ENCODE data around the gene EIF4G1. TPM values are rescaled to one million over a fixed set of nuclear protein-coding genes. Genes with fewer than 3 reads are reported as not detected.

EIF4G1 gene
- total RNA-seq, 1 experiment from 2014 or later = 798 TPM

- Histone ChIP-seq H3K36me3 (ENCODE audit: control insufficient read depth, insufficient read depth, low read length) (no peaks in the 10 kb centered on the region; the same call in 1 of the 2 replicates), H3K4me3 (ENCODE audit: low read depth in 2 of 2, low read length in 2 of 2) (no peak overlapping the region), H3K27me3 (ENCODE audit: control insufficient read depth, insufficient read depth, low read length) (no peaks in the 10 kb centered on the region), H3K4me1 (ENCODE audit: control insufficient read depth, insufficient read depth, low read length) (no peaks in the 10 kb centered on the region), H3K27ac (ENCODE audit: low read length) (no peak overlapping the region), H3K9me3 (ENCODE audit: control insufficient read depth, insufficient read depth, low read depth, low read length) (no peaks in the 10 kb centered on the region)
- peak; percentile 53 for ATAC-seq
- intact Hi-C loops (cut with micrococcal nuclease; ENCODE audit: unreplicated experiment) (no loop called here), in situ Hi-C loops (cut with HindIII; ENCODE audit: low pct_unique_long_range_greater_than_20kb, low sequenced_read_pairs) (no loop called here)
- BruUV-seq (replicated peaks) = no TSS peak
- ChIA-PET POLR2A (interaction anchor here (0.6 kb wide), 1 partner anchor 36 kb away, joined by 3 read pairs; no protein-coding TSS in a partner anchor), CTCF (interaction anchor here (1.2 kb wide), 1 partner anchor 159 kb away, joined by 3 read pairs; no protein-coding TSS in a partner anchor)
- DNase-seq (ENCODE audit: low read depth, low spot score) = no peak
- TF ChIP-seq POLR2AphosphoS5 (IDR thresholded peaks at IDR 0.05; ENCODE audit: low read depth, low read length) = no peak
- TF ChIP-seq, protein P1, sequence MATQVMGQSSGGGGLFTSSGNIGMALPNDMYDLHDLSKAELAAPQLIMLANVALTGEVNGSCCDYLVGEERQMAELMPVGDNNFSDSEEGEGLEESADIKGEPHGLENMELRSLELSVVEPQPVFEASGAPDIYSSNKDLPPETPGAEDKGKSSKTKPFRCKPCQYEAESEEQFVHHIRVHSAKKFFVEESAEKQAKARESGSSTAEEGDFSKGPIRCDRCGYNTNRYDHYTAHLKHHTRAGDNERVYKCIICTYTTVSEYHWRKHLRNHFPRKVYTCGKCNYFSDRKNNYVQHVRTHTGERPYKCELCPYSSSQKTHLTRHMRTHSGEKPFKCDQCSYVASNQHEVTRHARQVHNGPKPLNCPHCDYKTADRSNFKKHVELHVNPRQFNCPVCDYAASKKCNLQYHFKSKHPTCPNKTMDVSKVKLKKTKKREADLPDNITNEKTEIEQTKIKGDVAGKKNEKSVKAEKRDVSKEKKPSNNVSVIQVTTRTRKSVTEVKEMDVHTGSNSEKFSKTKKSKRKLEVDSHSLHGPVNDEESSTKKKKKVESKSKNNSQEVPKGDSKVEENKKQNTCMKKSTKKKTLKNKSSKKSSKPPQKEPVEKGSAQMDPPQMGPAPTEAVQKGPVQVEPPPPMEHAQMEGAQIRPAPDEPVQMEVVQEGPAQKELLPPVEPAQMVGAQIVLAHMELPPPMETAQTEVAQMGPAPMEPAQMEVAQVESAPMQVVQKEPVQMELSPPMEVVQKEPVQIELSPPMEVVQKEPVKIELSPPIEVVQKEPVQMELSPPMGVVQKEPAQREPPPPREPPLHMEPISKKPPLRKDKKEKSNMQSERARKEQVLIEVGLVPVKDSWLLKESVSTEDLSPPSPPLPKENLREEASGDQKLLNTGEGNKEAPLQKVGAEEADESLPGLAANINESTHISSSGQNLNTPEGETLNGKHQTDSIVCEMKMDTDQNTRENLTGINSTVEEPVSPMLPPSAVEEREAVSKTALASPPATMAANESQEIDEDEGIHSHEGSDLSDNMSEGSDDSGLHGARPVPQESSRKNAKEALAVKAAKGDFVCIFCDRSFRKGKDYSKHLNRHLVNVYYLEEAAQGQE (IDR thresholded peaks at IDR 0.05; ENCODE audit: insufficient read depth in 1 of 2, low read depth in 2 of 2, low read length in 1 of 2) = no peak
- no peak for TF ChIP-seq TCF7L2 (IDR thresholded peaks at IDR 0.05; ENCODE audit: low read depth, low read length)
- TF ChIP-seq, protein P2, sequence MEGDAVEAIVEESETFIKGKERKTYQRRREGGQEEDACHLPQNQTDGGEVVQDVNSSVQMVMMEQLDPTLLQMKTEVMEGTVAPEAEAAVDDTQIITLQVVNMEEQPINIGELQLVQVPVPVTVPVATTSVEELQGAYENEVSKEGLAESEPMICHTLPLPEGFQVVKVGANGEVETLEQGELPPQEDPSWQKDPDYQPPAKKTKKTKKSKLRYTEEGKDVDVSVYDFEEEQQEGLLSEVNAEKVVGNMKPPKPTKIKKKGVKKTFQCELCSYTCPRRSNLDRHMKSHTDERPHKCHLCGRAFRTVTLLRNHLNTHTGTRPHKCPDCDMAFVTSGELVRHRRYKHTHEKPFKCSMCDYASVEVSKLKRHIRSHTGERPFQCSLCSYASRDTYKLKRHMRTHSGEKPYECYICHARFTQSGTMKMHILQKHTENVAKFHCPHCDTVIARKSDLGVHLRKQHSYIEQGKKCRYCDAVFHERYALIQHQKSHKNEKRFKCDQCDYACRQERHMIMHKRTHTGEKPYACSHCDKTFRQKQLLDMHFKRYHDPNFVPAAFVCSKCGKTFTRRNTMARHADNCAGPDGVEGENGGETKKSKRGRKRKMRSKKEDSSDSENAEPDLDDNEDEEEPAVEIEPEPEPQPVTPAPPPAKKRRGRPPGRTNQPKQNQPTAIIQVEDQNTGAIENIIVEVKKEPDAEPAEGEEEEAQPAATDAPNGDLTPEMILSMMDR (IDR thresholded peaks at IDR 0.05) = no peak
- TF ChIP-seq SIN3A (IDR thresholded peaks at IDR 0.05; ENCODE audit: borderline replicate concordance, insufficient read depth, low read depth, low read length) = no peak
These were observed 40.3 kb downstream of the EIF4G1 start for GRCh38 chr3:184354754-184355153.

DNA sequence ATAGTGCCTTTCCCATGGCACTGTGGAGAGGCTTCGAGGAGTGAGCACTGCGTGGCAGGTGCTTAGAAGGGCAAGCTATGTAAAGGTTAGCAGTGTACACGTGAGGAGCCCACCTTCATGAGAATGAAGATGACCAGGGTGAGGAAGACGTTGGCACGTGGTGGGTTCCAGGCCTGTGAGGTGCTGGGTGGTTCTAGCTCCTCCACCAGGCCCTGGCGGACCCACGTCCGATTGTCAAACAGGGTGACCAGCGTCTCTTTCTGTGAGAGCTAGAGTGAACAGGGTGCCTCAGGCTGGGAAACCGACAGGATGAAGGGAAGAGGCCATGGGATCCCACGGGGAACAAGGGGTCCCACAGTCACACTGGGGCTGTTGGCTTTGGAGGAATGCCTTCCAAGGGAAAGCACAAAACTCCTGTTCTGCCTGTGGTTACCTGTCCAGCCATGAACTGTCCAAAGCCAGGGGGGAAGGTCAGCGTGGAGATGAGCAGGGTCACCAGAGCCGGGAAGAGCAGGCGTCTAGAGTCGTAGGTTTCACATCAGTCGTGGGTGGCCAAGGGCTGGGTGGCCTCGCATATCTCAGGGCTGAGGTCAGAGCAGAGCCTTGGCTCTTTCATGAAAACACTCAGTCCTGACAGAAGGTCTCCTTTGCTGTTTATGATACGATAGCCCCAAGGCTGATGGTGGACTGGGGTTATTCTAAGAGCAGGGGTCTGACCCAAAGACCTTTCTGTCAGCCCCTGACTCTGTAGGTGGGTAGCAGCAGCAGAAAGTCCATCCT lies 41.0 kb downstream of the EIF4G1 start:
- intact Hi-C loops (cut with micrococcal nuclease; ENCODE audit: unreplicated experiment) (no loop called here), in situ Hi-C loops (cut with HindIII; ENCODE audit: low pct_unique_long_range_greater_than_20kb, low sequenced_read_pairs) (no loop called here)
- TF ChIP-seq TCF7L2 (IDR thresholded peaks at IDR 0.05; ENCODE audit: low read depth, low read length) = no peak
- TF ChIP-seq SIN3A (IDR thresholded peaks at IDR 0.05; ENCODE audit: borderline replicate concordance, insufficient read depth, low read depth, low read length) = no peak
- TF ChIP-seq, protein P2 (IDR thresholded peaks at IDR 0.05) = no peak
- no peak for TF ChIP-seq POLR2AphosphoS5 (IDR thresholded peaks at IDR 0.05; ENCODE audit: low read depth, low read length)
- TF ChIP-seq, protein P1 (IDR thresholded peaks at IDR 0.05; ENCODE audit: insufficient read depth in 1 of 2, low read depth in 2 of 2, low read length in 1 of 2) = no peak
- CTCF ChIA-PET = interaction anchor here (1.2 kb wide), 1 partner anchor 158 kb away, joined by 3 read pairs; no protein-coding TSS in a partner anchor
- Histone ChIP-seq H3K9me3 (ENCODE audit: control insufficient read depth, insufficient read depth, low read depth, low read length) (no peaks in the 10 kb centered on the region), H3K4me3 (ENCODE audit: low read depth in 2 of 2, low read length in 2 of 2) (no peak overlapping the region), H3K4me1 (ENCODE audit: control insufficient read depth, insufficient read depth, low read length) (peaks cover 2% of the 10 kb centered on the region), H3K36me3 (ENCODE audit: control insufficient read depth, insufficient read depth, low read length) (no peaks in the 10 kb centered on the region; the same call in 1 of the 2 replicates), H3K27ac (ENCODE audit: low read length) (no peak overlapping the region), H3K27me3 (ENCODE audit: control insufficient read depth, insufficient read depth, low read length) (no peaks in the 10 kb centered on the region)
- DNase-seq (ENCODE audit: low read depth, low spot score) = no peak
- no TSS peak for BruUV-seq (replicated peaks)
- POLR2A ChIA-PET = interaction anchor here (0.6 kb wide), 1 partner anchor 36 kb away, joined by 3 read pairs; no protein-coding TSS in a partner anchor
- ATAC-seq = no peak
